Measurements from ENCODE around the gene CAMP. TPM values are rescaled to one million over a fixed set of nuclear protein-coding genes. Genes with fewer than 3 reads are reported as not detected.
A peak's percentile ranks its signal among the peaks of the same experiment; 100 is the strongest.

The CAMP gene
- total and polyA plus RNA-seq, 2 donors from 2014 or later = not detected

- DNase-seq (peak in 2 of 5 donors; percentile 19 to 53), FAIRE-seq (no peak)
- Histone ChIP-seq H3K36me3 (ENCODE audit: control insufficient read depth in 2 of 3, insufficient read depth in 3 of 3, low read length in 3 of 3) (no peaks in the 10 kb centered on the region), H3K4me1 (ENCODE audit: control insufficient read depth in 2 of 3, insufficient read depth in 2 of 3, low read depth in 1 of 3, low read length in 3 of 3) (peaks cover 0 to 3% (median 0%) of the 10 kb centered on the region in 3 donors), H3K4me3 (ENCODE audit: low read length in 3 of 3) (peak overlapping the region; percentile 84 to 92 (median 92)), H3K9ac (ENCODE audit: low read length in 3 of 3) (no peak overlapping the region), H3K27me3 (ENCODE audit: control insufficient read depth, insufficient read depth, low read length) (no peaks in the 10 kb centered on the region), H3K27ac (ENCODE audit: low read depth in 2 of 2, low read length in 2 of 2) (no peak overlapping the region), H3K9me3 (ENCODE audit: control insufficient read depth in 2 of 3, insufficient read depth in 1 of 3, low read length in 3 of 3) (no peaks in the 10 kb centered on the region)
- TF ChIP-seq CTCF (IDR thresholded peaks at IDR 0.05; ENCODE audit: borderline replicate concordance, extremely low read depth, insufficient read depth) = no peak
- intact Hi-C loops (cut with DNase I) = no loop called here
Observed at GRCh38 chr3:48241796-48242455, 18.6 kb downstream of the CAMP start.

- no peak for TF ChIP-seq CTCF (IDR thresholded peaks at IDR 0.05; ENCODE audit: borderline replicate concordance, extremely low read depth, insufficient read depth)
- DNase-seq (no peak), FAIRE-seq (no peak)
- Histone ChIP-seq H3K27ac (ENCODE audit: low read depth in 2 of 2, low read length in 2 of 2) (no peak overlapping the region), H3K36me3 (ENCODE audit: control insufficient read depth in 2 of 3, insufficient read depth in 3 of 3, low read length in 3 of 3) (peaks cover 0 to 6% (median 3%) of the 10 kb centered on the region in 3 donors), H3K9ac (ENCODE audit: low read length in 3 of 3) (no peak overlapping the region), H3K4me3 (ENCODE audit: low read length in 3 of 3) (no peak overlapping the region), H3K27me3 (ENCODE audit: control insufficient read depth, insufficient read depth, low read length) (no peaks in the 10 kb centered on the region), H3K4me1 (ENCODE audit: control insufficient read depth in 2 of 3, insufficient read depth in 2 of 3, low read depth in 1 of 3, low read length in 3 of 3) (peaks cover 0 to 3% (median 0%) of the 10 kb centered on the region in 3 donors), H3K9me3 (ENCODE audit: control insufficient read depth in 2 of 3, insufficient read depth in 1 of 3, low read length in 3 of 3) (no peaks in the 10 kb centered on the region)
- intact Hi-C loops (cut with DNase I) = no loop called here
Observed at GRCh38 chr3:48243886-48244285, 20.6 kb downstream of the CAMP start.

GRCh38 chr3:48244461-48244860, 21.2 kb downstream of the CAMP start:
- Histone ChIP-seq H3K36me3 (ENCODE audit: control insufficient read depth in 2 of 3, insufficient read depth in 3 of 3, low read length in 3 of 3) (peaks cover 0 to 6% (median 3%) of the 10 kb centered on the region in 3 donors), H3K9me3 (ENCODE audit: control insufficient read depth in 2 of 3, insufficient read depth in 1 of 3, low read length in 3 of 3) (no peaks in the 10 kb centered on the region), H3K4me1 (ENCODE audit: control insufficient read depth in 2 of 3, insufficient read depth in 2 of 3, low read depth in 1 of 3, low read length in 3 of 3) (peaks cover 0 to 3% (median 0%) of the 10 kb centered on the region in 3 donors), H3K27me3 (ENCODE audit: control insufficient read depth, insufficient read depth, low read length) (no peaks in the 10 kb centered on the region), H3K27ac (ENCODE audit: low read depth in 2 of 2, low read length in 2 of 2) (no peak overlapping the region), H3K9ac (ENCODE audit: low read length in 3 of 3) (no peak overlapping the region), H3K4me3 (ENCODE audit: low read length in 3 of 3) (no peak overlapping the region)
- DNase-seq (no peak), FAIRE-seq (no peak)
- intact Hi-C loops (cut with DNase I) = no loop called here
- TF ChIP-seq CTCF (IDR thresholded peaks at IDR 0.05; ENCODE audit: borderline replicate concordance, extremely low read depth, insufficient read depth) = no peak

Data from kidney (tissue), 14 donors.